Measurements from ENCODE around the gene EDA. TPM values are rescaled to one million over a fixed set of nuclear protein-coding genes. Genes with fewer than 3 reads are reported as not detected.

Gene EDA
- total RNA-seq, 1 experiment from 2014 or later, result 0.23 TPM

DNA sequence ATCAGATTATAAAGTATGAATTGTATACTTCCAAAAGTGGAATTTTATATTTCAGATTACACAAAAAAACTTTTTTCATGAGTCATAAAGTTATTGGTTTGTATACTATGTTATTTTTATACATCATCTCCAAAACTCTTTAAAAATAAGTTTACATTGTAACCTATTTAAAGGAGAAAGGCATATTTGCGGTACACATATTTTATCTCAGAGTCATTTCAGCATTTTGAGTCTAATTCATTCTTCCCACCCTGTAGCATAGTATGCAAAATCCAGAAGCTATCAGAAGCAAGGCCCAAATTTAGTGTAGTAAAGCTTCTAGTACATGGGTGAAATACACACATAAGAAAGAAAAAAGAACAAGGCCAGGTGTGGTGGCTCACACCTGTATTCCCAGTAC is 353.5 kb downstream of the EDA start:
- no peaks in the 10 kb centered on the region for H3K4me1 ChIP-seq (ENCODE audit: control insufficient read depth, insufficient read depth, low read length)
- H3K9me3 ChIP-seq (ENCODE audit: control insufficient read depth, insufficient read depth, low read depth, low read length), result no peaks in the 10 kb centered on the region
- intact Hi-C loops (cut with micrococcal nuclease; ENCODE audit: unreplicated experiment) (no loop called here), in situ Hi-C loops (cut with HindIII; ENCODE audit: low pct_unique_long_range_greater_than_20kb, low sequenced_read_pairs) (no loop called here)
- H3K4me3 ChIP-seq (ENCODE audit: low read depth in 2 of 2, low read length in 2 of 2), result no peak overlapping the region
- POLR2A ChIA-PET, result no interaction called here
- no peak overlapping the region for H3K27ac ChIP-seq (ENCODE audit: low read length)
- DNase-seq (ENCODE audit: low read depth, low spot score) (no peak), ATAC-seq (no peak)
- TF ChIP-seq TCF7L2 (IDR thresholded peaks at IDR 0.05; ENCODE audit: low read depth, low read length) (no peak), SIN3A (IDR thresholded peaks at IDR 0.05; ENCODE audit: borderline replicate concordance, insufficient read depth, low read depth, low read length) (no peak), POLR2AphosphoS5 (IDR thresholded peaks at IDR 0.05; ENCODE audit: low read depth, low read length) (no peak)
- TF ChIP-seq, protein P1, sequence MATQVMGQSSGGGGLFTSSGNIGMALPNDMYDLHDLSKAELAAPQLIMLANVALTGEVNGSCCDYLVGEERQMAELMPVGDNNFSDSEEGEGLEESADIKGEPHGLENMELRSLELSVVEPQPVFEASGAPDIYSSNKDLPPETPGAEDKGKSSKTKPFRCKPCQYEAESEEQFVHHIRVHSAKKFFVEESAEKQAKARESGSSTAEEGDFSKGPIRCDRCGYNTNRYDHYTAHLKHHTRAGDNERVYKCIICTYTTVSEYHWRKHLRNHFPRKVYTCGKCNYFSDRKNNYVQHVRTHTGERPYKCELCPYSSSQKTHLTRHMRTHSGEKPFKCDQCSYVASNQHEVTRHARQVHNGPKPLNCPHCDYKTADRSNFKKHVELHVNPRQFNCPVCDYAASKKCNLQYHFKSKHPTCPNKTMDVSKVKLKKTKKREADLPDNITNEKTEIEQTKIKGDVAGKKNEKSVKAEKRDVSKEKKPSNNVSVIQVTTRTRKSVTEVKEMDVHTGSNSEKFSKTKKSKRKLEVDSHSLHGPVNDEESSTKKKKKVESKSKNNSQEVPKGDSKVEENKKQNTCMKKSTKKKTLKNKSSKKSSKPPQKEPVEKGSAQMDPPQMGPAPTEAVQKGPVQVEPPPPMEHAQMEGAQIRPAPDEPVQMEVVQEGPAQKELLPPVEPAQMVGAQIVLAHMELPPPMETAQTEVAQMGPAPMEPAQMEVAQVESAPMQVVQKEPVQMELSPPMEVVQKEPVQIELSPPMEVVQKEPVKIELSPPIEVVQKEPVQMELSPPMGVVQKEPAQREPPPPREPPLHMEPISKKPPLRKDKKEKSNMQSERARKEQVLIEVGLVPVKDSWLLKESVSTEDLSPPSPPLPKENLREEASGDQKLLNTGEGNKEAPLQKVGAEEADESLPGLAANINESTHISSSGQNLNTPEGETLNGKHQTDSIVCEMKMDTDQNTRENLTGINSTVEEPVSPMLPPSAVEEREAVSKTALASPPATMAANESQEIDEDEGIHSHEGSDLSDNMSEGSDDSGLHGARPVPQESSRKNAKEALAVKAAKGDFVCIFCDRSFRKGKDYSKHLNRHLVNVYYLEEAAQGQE (IDR thresholded peaks at IDR 0.05; ENCODE audit: insufficient read depth in 1 of 2, low read depth in 2 of 2, low read length in 1 of 2), result no peak
- TF ChIP-seq, protein P2, sequence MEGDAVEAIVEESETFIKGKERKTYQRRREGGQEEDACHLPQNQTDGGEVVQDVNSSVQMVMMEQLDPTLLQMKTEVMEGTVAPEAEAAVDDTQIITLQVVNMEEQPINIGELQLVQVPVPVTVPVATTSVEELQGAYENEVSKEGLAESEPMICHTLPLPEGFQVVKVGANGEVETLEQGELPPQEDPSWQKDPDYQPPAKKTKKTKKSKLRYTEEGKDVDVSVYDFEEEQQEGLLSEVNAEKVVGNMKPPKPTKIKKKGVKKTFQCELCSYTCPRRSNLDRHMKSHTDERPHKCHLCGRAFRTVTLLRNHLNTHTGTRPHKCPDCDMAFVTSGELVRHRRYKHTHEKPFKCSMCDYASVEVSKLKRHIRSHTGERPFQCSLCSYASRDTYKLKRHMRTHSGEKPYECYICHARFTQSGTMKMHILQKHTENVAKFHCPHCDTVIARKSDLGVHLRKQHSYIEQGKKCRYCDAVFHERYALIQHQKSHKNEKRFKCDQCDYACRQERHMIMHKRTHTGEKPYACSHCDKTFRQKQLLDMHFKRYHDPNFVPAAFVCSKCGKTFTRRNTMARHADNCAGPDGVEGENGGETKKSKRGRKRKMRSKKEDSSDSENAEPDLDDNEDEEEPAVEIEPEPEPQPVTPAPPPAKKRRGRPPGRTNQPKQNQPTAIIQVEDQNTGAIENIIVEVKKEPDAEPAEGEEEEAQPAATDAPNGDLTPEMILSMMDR (IDR thresholded peaks at IDR 0.05), result no peak
- no peaks in the 10 kb centered on the region for H3K27me3 ChIP-seq (ENCODE audit: control insufficient read depth, insufficient read depth, low read length)
- no peaks in the 10 kb centered on the region for H3K36me3 ChIP-seq (ENCODE audit: control insufficient read depth, insufficient read depth, low read length)
- CTCF ChIA-PET, result no interaction called here
- no TSS peak for BruUV-seq (replicated peaks)

DNA sequence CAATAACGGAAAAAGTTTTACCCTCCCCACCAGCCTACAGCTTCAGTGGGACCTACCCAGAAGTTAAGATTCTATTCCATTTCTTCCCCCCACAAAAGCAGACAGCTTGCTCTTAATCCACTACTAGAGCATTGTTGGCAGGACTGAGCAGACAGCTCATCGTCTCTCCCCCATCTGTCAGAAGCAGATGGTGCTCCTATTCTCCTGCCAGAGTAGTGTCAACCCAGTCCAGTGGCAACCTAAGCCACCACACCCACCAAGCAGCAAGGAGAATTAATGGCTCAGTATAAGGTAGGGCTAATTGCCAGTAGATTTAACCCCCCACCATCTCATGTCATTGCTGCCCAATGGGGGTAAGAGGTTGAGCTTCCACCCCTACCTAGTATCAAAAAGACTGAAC is 371.8 kb downstream of the EDA start:
- intact Hi-C loops (cut with micrococcal nuclease; ENCODE audit: unreplicated experiment) (no loop called here), in situ Hi-C loops (cut with HindIII; ENCODE audit: low pct_unique_long_range_greater_than_20kb, low sequenced_read_pairs) (no loop called here)
- no peak overlapping the region for H3K27ac ChIP-seq (ENCODE audit: low read length)
- TF ChIP-seq, protein P1 (IDR thresholded peaks at IDR 0.05; ENCODE audit: insufficient read depth in 1 of 2, low read depth in 2 of 2, low read length in 1 of 2), result no peak
- TF ChIP-seq SIN3A (IDR thresholded peaks at IDR 0.05; ENCODE audit: borderline replicate concordance, insufficient read depth, low read depth, low read length) (no peak), TCF7L2 (IDR thresholded peaks at IDR 0.05; ENCODE audit: low read depth, low read length) (no peak), POLR2AphosphoS5 (IDR thresholded peaks at IDR 0.05; ENCODE audit: low read depth, low read length) (no peak)
- TF ChIP-seq, protein P2 (IDR thresholded peaks at IDR 0.05), result no peak
- no peaks in the 10 kb centered on the region for H3K4me1 ChIP-seq (ENCODE audit: control insufficient read depth, insufficient read depth, low read length)
- no peaks in the 10 kb centered on the region for H3K36me3 ChIP-seq (ENCODE audit: control insufficient read depth, insufficient read depth, low read length)
- H3K27me3 ChIP-seq (ENCODE audit: control insufficient read depth, insufficient read depth, low read length), result no peaks in the 10 kb centered on the region
- BruUV-seq (replicated peaks), result no TSS peak
- DNase-seq (ENCODE audit: low read depth, low spot score) (no peak), ATAC-seq (no peak)
- ChIA-PET CTCF (no interaction called here), POLR2A (no interaction called here)
- no peak overlapping the region for H3K4me3 ChIP-seq (ENCODE audit: low read depth in 2 of 2, low read length in 2 of 2)
- H3K9me3 ChIP-seq (ENCODE audit: control insufficient read depth, insufficient read depth, low read depth, low read length), result no peaks in the 10 kb centered on the region

All from Panc1 (cell line).